Endometrial microvascular endothelial cells (primary cell): Measurements from ENCODE around the gene WDR62. TPM values are rescaled to one million over a fixed set of nuclear protein-coding genes. Genes with fewer than 3 reads are reported as not detected.

ENCODE experiments used
- in situ Hi-C: cut with HindIII; loops from 2 replicates; pipeline ENCODE4 v1.10.0; 2017; ENCODE audit warnings: low sequenced_read_pairs, low pct_unique_long_range_greater_than_20kb; ENCODE audit errors: inconsistent ontology term
- total RNA-seq: library from RNA; depleted of rRNA; stranded (reverse); fragments of >200 nt; gene quantifications from one replicate; pipeline ENCODE4 v1.2.3, GENCODE V29; 2015; ENCODE audit errors: inconsistent ontology term

Gene WDR62
- total RNA-seq = 11.5 TPM

- in situ Hi-C loops = no loop called here
These were observed at the start of gene WDR62 for GRCh38 chr19:36054733-36055686. TSS of gene WDR62 (plus strand) at chr19:36054897. CDS start at chr19:36054972, 75 bp downstream.

GRCh38 chr19:36006955-36007354 is 47.7 kb upstream of the WDR62 start:
- in situ Hi-C loops = no loop called here

GRCh38 chr19:36008336-36008978 is 46.2 kb upstream of the WDR62 start, which contains the start of gene SYNE4:
TSS of gene SYNE4 (minus strand) at chr19:36008813. CDS start at chr19:36008681, 132 bp downstream.
- in situ Hi-C loops = no loop called here

- in situ Hi-C loops = no loop called here
These were observed 45.5 kb upstream of the WDR62 start for GRCh38 chr19:36009220-36009619.

- in situ Hi-C loops = no loop called here
These were observed 44.9 kb upstream of the WDR62 start for GRCh38 chr19:36009633-36010379.

GRCh38 chr19:36010402-36010801 is 44.3 kb upstream of the WDR62 start:
- in situ Hi-C loops = no loop called here

GRCh38 chr19:36013280-36014011 is 41.3 kb upstream of the WDR62 start:
- in situ Hi-C loops = no loop called here

GRCh38 chr19:36014012-36014924 is 40.4 kb upstream of the WDR62 start, which contains the start of gene ALKBH6:
TSS of gene ALKBH6 (minus strand) at chr19:36014213. CDS start at chr19:36013397, 816 bp downstream.
- in situ Hi-C loops = no loop called here

GRCh38 chr19:36019061-36019670 is 35.5 kb upstream of the WDR62 start:
- in situ Hi-C loops = no loop called here

- in situ Hi-C loops = no loop called here
These were observed 31.3 kb upstream of the WDR62 start for GRCh38 chr19:36023432-36023831.

- in situ Hi-C loops = no loop called here
These were observed 29.2 kb upstream of the WDR62 start for GRCh38 chr19:36025541-36025940.

GRCh38 chr19:36026091-36026876 is 28.4 kb upstream of the WDR62 start:
- in situ Hi-C loops = no loop called here

- in situ Hi-C loops = no loop called here
These were observed 27.0 kb upstream of the WDR62 start for GRCh38 chr19:36027696-36028095.

- in situ Hi-C loops = no loop called here
These were observed 26.2 kb upstream of the WDR62 start for GRCh38 chr19:36028313-36029041.

- in situ Hi-C loops = no loop called here
These were observed 24.2 kb upstream of the WDR62 start for GRCh38 chr19:36030264-36031148.
